Lung (tissue), 12 donors: Measurements from ENCODE around the gene MAN2A1. TPM values are rescaled to one million over a fixed set of nuclear protein-coding genes. Genes with fewer than 3 reads are reported as not detected.
"Not testable (repeated sequence)": the region's sequence is repeated elsewhere in the genome, so short reads cannot be mapped to it uniquely, and the experiment has no call there.

Experiments
- ATAC-seq: fragments of 200-7000 bp; cut with Tn5 transposase; one replicate; pipeline ENCODE4 v1.9.1; 2020; ENCODE audit warnings: moderate number of reproducible peaks; ENCODE audit not compliant: insufficient read depth, low FRiP score
- DNase-seq, 3 donors: peaks; one replicate each; pipeline ENCODE4 v3.0.0-alpha.2; 2013 to 2017
- H3K27ac ChIP-seq, 2 donors: one replicate each; pipeline ENCODE4 v1.5.1; 2013; ENCODE audit warnings: mild to moderate bottlenecking in 2 of 2, moderate library complexity in 2 of 2, control low read depth in 1 of 2, inconsistent platforms in 1 of 2, low read depth in 1 of 2, low read length in 1 of 2
- H3K27me3 ChIP-seq, 3 donors: one replicate each; pipeline ENCODE4 v1.5.1; 2013; ENCODE audit warnings: low read length in 2 of 3; ENCODE audit not compliant: control insufficient read depth in 3 of 3, insufficient read depth in 3 of 3
- H3K36me3 ChIP-seq, 4 donors: one replicate each; pipeline ENCODE4 v1.5.1; 2013; ENCODE audit warnings: low read length in 4 of 4, mild to moderate bottlenecking in 1 of 4, moderate library complexity in 1 of 4; ENCODE audit not compliant: control insufficient read depth in 4 of 4, insufficient read depth in 4 of 4
- H3K4me1 ChIP-seq, 5 donors: one replicate each; pipeline ENCODE4 v1.5.1; 2013; ENCODE audit warnings: low read length in 5 of 5, mild to moderate bottlenecking in 2 of 5, moderate library complexity in 1 of 5; ENCODE audit not compliant: control insufficient read depth in 5 of 5, insufficient read depth in 5 of 5
- H3K4me3 ChIP-seq: one replicate; pipeline ENCODE4 v1.5.1; 2013; ENCODE audit warnings: mild to moderate bottlenecking, control low read depth, moderate library complexity
- H3K9ac ChIP-seq, 2 donors: one replicate each; pipeline ENCODE4 v1.5.1; 2013; ENCODE audit warnings: low read length in 2 of 2, control low read depth in 1 of 2; ENCODE audit not compliant: insufficient read depth in 1 of 2
- H3K9me3 ChIP-seq, 4 donors: one replicate each; pipeline ENCODE4 v1.5.1; 2013; ENCODE audit warnings: low read length in 3 of 4, mild to moderate bottlenecking in 1 of 4, moderate library complexity in 1 of 4; ENCODE audit not compliant: control insufficient read depth in 4 of 4, insufficient read depth in 3 of 4
- CTCF ChIP-seq: IDR thresholded peaks from 2 replicates; pipeline ENCODE4 v1.5.1; 2012; ENCODE audit warnings: mild to moderate bottlenecking; ENCODE audit errors: control extremely low read depth, extremely low read depth
- WGBS, 2 donors: extraction: QIAGEN DNeasy Blood & Tissue Kit; methylation state at CpG; one replicate each; pipeline ENCODE4 v1.1.7; 2013; 5-methylcytosine and 5-hydroxymethylcytosine counted together
- polyA plus RNA-seq, 2 donors: library from polyadenylated mRNA; stranded (reverse); fragments of 200-250 nt; gene quantifications; one replicate each; pipeline ENCODE4 v1.2.1, GENCODE V29; 2013
- total RNA-seq, 2 donors: library from RNA; depleted of rRNA in 1 of 2; stranded (reverse); fragments of >200 nt in 1 of 2; gene quantifications; one replicate each; pipeline ENCODE4 v1.2.1, GENCODE V29; 2014 to 2021
- donor health status: control.
- donor health status: control.
- donor health status: Bipolar disorder and iron deficiency.
- donor health status: healthy.
- donor health status: DM: yes; HTN: yes; CAD: no.

MAN2A1 gene
- total and polyA plus RNA-seq, 4 donors = 7.8 to 65.1 (median 25.3) TPM

- Histone ChIP-seq H3K4me3 (no peak overlapping the region), H3K36me3 (peaks cover 0 to 5% (median 3%) of the 10 kb centered on the region in 4 donors), H3K27me3 (no peaks in the 10 kb centered on the region), H3K9me3 (no peaks in the 10 kb centered on the region), H3K27ac (peak overlapping the region in 1 of 2 donors; percentile 11), H3K9ac (no peak overlapping the region), H3K4me1 (peaks cover 0 to 6% (median 0%) of the 10 kb centered on the region in 5 donors)
- DNase-seq (no peak), ATAC-seq (no peak)
- TF ChIP-seq CTCF = no peak
- 74 to 77% methylated on average over 6 of the region's 6 CpGs for WGBS, 2 donors
These were observed 66.9 kb downstream of the MAN2A1 start for GRCh38 chr5:109756543-109757185.

- no peaks in the 10 kb centered on the region for H3K27me3 ChIP-seq
- TF ChIP-seq CTCF = no peak
- no peak for ATAC-seq
- H3K27ac ChIP-seq = no peak overlapping the region
- DNase-seq = no peak
- H3K36me3 ChIP-seq = peaks cover 0 to 8% (median 6%) of the 10 kb centered on the region in 4 donors
- H3K4me1 ChIP-seq = peaks cover 0 to 6% (median 0%) of the 10 kb centered on the region in 5 donors
- H3K9me3 ChIP-seq = no peaks in the 10 kb centered on the region
- no peak overlapping the region for H3K9ac ChIP-seq
- H3K4me3 ChIP-seq = no peak overlapping the region
These were observed 67.8 kb downstream of the MAN2A1 start for GRCh38 chr5:109757490-109757889.

GRCh38 chr5:109759306-109759705 is 69.6 kb downstream of the MAN2A1 start:
- Histone ChIP-seq H3K4me1 (peaks cover 0 to 6% (median 0%) of the 10 kb centered on the region in 5 donors), H3K27ac (no peak overlapping the region), H3K27me3 (no peaks in the 10 kb centered on the region), H3K9me3 (no peaks in the 10 kb centered on the region), H3K36me3 (peaks cover 3 to 13% (median 6%) of the 10 kb centered on the region in 4 donors), H3K9ac (no peak overlapping the region), H3K4me3 (no peak overlapping the region)
- ATAC-seq (no peak), DNase-seq (no peak)
- no peak for TF ChIP-seq CTCF

- not testable (repeated sequence) for H3K27ac ChIP-seq, DNase-seq, H3K9me3 ChIP-seq, H3K9ac ChIP-seq, ATAC-seq, H3K4me1 ChIP-seq, H3K4me3 ChIP-seq, H3K27me3 ChIP-seq
- 98 to 100% methylated on average over 4 of the region's 4 CpGs for WGBS, 2 donors
- H3K36me3 ChIP-seq = peaks cover 3 to 13% (median 6%) of the 10 kb centered on the region in 4 donors
These were observed 70.4 kb downstream of the MAN2A1 start for GRCh38 chr5:109760130-109760529.
